Renal cortex interstitium (tissue), 11 donors: ENCODE data around the gene PHF21B. TPM values are rescaled to one million over a fixed set of nuclear protein-coding genes. Genes with fewer than 3 reads are reported as not detected.
"Not testable (repeated sequence)": the region's sequence is repeated elsewhere in the genome, so short reads cannot be mapped to it uniquely, and the experiment has no call there.

ENCODE experiments used
- DNase-seq, 11 donors: peaks; one replicate each; pipeline ENCODE4 v3.0.0-alpha.2; 2013; ENCODE audit warnings: low read depth in 9 of 11, low spot score in 4 of 11; ENCODE audit errors: extremely low read depth in 1 of 11
- polyA plus RNA-seq, 3 donors: library from polyadenylated mRNA; unstranded; fragments of 120-200 nt; gene quantifications; one replicate each; pipeline ENCODE4 v1.2.1, GENCODE V29; 2013; ENCODE audit not compliant: insufficient read length in 3 of 3

Gene PHF21B
- polyA plus RNA-seq, 3 donors = 4.3 to 7.4 (median 4.5) TPM

DNA sequence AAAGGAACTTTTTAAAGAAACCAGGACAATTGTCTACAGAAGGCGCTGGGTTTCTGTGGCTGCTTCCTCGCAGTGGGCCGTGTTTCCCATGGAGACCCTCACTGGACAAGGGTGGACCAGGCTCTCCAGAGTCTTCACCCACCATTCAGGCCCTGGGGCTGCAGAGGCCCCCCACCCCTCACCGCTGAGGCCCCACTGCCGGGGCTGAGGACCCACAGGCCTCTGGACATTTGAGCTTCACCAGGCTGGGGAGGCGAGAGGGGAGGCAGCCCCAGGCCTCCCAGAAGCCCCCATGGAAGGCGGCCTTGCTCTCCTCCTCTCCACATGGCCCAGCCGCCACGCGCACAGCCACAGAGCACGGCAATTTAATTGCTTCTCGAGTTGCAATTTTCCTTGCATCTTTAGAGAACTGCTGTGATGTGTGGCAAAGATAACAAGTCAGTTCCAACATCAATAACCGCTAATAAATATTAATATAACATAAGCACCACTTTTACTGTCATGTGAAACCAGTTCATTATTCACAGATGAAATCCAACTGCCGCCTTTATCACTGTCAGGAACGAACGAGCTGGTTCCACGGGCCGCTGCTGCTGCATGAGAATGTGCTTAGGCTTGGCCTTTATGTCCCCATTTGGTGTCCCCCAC lies 81.0 kb downstream of the PHF21B start:
- DNase-seq = no peak

DNA sequence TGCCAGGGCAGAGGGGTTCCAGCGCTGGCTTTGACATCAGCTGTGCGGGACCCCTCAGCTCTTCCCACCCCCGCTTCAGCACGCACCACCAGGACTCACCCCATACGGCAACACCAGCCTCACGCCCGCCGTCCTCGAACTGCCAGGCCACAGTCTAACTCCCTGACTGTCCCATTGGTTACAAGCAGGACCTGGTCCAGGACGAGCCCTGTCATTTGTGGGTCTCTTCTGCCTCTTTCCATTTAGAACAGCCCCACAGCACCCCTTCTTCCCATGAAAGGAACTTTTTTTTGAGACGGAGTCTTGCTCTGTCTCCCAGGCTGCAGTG lies 81.7 kb downstream of the PHF21B start:
- no peak for DNase-seq

DNA sequence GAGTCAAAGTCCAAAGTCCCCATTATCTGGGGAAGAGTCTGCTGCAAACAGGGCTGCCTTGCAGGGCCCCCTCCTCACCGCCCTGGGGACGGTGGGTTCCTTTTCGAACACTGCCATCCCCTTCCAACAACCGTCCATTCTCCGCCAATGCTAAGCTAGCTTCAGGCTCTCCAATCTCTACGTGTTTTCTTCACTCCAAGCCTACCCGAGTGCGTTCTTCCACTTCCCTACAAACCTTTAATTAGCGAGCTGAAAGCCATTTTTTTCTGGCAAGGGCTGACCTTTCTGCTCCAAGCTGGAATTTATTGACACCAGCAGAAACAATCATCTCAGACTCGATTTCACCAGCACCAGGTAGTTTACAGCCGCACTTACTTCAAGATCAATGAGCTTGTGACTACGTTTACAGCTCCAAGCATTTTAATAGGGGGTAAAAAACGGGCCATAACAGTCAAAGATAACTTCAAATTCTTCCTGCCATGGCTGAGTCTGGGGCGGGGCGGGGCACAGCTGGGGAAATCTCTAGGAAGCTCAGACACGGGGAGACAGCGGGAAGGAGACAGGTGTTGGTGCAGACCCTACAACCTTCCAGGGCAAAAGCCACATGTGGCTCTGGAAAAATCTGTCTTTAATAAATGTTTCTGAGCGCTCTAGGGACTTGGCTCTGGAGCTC lies 82.2 kb downstream of the PHF21B start:
- DNase-seq = no peak

DNA sequence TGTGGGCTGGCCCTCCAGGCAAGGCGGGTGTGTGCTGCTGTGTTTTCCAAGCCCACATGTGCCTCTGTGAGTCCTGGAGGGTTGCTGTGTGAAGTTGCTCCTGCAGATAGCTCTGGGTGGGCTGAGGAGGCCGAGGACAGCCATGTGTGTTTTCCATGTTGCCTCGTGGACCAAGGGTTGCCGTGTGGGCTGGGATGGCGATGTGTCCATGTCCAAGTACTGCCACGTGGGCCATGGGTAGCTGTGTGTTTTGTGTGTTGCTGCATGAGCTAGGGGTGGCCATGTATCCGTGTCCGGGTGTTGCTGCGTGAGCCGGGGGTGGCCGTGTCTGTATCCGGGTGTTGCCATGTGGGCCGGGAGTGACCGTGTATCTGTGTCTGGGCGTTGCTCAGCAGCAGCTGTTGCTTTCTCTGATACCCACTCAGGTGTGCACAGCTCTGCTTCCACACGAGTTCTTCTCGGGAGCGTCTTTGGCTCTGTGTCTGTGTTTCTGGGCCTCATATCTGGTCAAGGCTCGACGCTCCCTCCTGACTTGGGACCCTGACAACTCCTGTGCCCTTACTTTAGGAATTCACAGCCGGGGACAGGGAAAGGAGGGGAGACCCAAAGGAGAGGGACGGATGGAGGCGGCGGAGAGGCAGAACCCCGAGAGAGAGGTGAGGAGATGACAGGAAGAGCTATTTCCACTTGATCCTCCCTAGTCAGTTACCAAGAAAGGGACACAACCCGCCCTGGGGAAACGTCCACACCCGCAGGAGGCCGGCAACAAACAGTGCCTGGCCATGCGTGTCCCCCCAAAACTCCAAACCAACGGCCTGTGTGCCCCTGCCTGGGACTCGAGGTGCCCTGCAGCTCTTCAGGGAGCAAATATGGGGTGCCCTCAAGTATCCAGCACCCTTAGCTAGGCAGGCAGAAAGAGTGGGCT lies 83.1 kb downstream of the PHF21B start:
- DNase-seq = no peak

DNA sequence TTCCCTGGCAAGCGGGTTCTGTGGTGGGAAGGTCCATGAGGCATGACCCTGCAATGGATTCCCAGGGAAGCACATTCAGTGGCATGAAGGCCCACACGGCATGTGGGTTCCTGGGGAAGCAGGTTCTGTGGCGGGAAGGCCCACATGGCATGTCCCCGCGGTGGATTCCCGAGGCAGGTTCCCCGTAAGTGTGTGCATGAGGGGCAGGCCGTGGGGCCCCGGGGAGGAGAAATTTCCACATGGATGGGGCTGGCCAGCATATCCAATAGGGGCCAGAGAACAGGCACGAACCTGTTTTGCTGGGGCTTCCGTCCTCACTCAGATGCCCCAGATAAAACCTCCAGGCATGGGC lies 83.7 kb downstream of the PHF21B start:
- DNase-seq = no peak

DNA sequence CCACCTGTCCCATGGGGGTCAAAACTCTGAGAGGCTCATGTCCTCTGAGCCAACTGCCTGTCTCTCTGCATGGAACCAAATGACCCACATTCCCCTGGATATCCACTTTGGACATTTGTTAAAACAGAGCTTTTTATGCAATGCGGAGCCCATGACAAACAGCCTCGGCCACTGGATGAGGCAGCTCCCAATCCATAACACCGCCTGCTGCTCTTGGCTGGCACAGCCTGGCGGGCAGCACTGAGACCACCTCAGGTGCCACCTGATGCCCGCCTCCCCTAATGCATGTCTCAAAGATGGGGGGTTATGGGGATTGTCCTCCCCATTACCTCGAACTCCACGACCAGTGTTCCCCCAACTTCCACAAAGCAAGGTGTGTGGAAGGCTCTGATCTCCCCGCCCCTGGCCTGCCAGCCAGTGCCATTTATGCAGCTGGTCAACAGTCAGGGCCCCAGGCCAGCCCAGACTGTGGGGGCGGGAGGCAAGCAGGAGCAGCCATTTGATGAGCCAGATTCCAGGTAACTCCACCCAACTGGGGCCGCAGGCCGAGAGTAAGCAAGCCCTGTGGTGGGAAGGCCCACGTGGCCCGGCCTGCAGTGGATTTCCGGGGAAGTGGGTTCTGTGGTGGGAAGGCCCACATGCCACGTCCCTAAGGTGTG lies 84.2 kb downstream of the PHF21B start:
- DNase-seq = no peak

DNA sequence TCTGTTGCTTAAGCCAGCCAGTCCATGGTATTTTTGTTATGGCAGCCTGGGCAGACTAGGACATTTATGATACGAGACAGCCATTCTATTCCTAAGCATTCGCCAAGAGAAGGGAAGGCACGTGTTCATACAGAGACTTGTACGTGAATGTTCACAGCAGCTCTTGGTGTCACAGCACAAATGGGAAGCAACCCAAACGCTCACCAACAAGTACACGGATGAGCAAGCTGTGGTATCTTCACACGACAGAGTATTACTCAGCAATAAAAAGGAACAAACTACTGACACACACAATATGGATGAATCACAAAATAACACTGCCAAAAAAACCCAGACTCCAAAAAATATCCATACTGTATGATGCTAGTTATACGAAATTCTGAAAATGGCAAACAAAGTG lies 85.1 kb downstream of the PHF21B start:
- no peak for DNase-seq

DNA sequence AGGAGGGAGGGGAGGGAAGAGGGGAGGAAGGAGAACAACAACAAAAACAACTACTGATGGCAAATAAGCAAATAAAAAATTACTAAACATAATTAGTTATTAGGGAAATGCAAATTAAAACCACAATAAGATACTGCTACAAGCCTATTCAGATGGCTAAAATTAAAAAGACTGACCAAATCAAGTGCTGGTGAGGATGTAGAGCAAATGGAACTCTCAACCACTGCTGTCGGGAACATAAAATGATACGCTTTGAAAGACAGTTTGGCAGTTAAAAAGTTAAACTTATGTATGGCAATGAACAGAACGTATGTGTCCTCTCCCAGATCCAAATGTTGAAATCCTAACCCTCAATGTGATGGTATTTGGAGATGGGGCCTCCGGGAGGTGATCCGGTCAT lies 85.7 kb downstream of the PHF21B start:
- no peak for DNase-seq

DNA sequence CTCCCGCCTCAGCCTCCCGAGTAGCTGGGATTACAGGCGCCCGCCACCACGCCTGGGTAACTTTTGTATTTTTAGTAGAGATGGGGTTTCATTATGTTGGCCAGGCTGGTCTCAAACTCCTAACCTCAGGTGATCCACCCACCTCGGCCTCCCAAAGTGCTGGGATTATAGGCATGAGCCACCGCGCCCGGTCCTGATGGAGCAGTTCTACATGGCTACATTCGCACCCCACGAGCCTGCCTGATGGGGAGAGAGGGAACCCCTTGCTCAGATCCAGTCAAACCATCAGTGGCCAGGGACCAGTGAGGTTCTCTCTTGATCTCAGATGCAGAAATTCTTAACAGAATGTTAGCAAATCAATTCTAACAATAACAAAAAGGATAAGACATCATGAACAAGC lies 88.0 kb downstream of the PHF21B start:
- DNase-seq = not testable (repeated sequence)

DNA sequence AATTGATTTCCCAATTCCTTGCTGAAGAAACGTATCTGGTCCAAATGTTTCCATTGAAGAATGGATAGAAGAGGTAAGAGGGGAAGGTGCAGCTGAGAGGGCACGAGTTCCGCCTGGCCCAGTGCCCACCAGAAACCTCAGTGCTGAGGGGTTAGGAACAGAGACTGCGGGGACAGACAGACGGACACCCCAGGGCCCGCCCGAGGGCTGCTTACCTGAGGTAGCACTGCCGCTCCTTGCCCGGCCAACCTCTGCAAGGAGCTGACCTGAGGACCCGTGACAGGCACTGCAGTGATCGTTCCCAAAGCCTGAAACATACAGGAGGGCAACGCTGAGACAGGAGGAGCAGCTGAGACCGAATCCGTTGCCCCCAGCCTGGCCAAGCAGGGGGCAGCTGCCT lies 89.6 kb downstream of the PHF21B start:
- DNase-seq = no peak

DNA sequence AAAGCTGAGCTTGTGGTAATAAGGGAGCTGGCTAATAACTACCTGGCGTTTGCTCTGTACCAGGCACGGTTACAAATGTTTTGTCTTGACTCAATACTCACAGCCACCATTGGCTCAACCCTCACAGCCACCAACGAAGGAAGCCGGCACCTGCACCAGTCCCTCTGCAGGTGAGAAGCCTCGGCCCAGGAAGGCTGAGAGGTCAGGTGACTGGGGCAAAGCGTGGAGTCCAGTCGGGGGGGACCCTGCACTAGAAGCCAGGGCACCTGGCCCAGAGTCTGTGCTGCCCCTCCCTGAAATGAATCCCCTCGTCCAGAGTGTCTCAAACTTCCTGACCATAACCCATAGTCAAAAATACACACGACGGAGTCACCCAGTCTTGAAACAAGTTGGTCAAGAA lies 90.1 kb downstream of the PHF21B start:
- no peak for DNase-seq

DNA sequence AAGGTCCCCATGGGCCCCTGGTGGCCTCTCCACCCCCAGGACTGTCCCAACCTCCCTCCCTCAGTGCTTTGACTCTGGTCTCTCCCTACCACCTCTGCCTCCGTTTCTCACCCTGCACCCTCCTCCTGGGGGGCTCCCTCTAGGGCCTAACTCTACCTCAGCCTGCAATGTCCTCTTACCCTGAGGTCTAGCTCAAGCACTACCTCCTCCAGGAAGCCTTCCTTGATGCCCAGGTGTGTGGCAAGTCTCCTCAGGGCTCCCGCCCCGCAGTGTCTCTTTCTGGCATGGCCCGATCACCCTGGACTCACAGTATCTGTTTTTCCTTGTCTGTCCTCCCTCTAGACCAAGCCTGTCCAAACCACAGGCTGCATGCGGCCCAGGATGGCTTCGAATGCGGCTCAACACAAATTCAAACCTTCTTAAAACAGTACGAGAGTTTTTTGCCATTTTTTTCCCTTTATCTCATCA lies 90.8 kb downstream of the PHF21B start:
- no peak for DNase-seq

DNA sequence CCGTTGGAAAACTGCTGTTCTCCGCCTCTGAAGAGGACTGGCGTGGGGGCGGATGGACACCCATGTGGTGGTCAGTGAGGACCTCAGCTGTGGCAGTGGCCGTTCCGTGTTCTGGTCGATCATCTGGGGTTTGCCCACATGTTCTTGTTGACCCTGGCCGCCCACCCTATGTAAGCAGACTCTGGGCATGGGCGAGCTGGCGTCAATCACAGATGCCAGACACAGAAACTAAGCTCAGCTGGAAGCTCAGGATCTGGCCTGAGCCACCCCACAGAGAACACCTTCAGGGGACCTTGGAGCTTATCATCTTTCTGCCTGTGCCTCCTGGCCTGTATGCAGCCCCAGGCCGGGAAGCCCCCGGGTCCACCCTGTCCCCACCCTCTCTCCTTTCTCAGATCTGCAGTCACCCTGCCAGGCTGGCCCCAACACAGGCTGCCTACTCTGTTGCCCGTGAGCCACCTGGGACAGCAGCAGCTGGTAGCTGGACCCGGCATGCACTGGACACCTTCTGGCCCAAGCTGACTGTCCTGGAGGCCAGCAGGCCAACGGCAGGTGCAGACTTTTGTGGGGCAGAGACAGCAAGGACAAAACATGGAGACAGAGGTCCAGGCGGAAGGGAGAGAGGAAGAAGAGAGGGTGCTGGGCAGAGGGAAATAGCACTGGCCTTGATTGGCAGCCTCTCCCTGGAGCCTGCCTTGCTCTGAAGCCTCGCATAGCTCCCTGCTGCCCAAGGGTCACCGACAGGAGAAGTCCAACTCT lies 91.5 kb downstream of the PHF21B start:
- DNase-seq = no peak

DNA sequence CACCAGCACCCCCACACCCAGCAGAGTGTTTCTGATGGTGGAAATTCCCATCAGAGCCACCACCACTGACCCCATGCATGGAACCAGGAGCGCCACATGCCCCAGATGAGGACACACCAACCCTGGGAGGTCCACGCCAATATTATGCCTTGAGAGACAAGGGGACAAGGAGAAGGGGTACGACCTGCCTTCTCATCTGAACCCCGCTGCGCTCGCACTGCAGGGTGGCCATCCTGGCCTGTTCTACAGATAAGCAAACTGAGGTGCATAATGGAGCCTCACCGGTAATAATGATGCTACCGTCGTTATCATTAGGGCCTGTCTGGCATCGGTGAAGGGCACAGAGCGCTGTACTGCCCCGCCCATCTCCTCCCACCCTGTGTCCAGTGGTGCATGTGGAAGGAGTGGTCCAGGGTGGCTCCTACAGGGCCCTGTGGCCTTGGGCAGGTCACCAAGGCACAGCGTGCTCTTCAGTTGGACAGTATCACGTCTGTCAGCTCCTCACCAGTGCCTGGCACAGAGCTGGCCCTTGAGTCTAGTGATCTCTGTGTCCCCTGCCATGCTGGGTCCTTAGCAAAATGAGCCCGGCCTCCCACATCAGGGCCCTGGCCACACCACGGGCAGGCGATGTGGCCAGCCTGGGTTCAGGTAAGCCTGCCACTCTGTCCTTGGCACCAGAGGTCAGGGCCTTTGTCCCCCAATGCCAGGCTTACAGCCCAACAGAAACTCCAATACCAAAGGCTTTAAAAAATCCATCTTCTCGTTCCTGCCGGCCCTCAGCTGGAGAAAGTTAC lies 92.2 kb downstream of the PHF21B start:
- no peak for DNase-seq

DNA sequence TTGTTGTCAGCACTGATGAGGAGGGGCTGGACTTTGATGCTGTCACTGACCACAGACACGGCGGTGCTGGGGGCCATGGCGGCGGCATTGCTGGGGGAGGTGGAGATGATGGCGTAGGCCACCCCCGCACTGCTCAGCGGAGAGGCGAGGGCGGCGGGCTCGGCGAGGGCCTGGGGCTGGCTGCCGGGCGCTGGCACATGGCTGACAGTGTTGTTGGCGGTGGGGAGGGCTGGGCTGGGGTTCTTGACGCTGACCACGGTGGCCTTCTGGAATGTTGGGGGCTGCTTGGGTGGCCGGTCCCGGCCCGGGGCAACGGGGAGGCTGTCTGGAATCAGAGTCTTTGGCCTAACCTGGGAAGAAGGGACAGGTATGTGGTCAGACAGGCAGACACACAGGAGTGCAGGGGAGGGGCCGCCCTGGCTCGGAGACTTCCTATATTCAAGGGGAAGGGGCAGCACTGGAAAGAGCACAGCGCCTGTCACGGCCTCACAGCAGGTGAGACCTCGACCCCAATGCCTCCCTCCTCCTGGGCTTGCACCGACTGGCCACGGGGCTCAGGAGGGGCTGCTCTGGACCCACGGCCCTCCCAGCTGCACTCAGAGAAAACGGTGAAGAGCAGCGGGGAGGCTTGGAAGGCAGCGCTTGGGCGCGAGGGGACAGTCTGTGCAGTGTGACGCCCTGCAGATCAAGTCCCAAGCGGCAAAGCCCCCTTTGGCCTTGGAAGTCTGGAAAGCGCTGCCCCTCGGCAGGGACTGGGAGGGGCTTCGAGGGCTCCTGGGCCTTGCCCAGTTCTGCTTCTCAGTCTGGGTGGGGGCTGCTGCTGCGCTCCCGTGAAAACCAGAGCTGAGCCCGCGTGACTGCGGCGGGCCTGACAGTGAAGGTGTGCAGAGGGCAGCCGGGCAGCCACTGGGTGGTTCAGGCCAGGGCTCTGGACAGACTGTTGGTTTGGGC lies 93.2 kb downstream of the PHF21B start:
- no peak for DNase-seq

DNA sequence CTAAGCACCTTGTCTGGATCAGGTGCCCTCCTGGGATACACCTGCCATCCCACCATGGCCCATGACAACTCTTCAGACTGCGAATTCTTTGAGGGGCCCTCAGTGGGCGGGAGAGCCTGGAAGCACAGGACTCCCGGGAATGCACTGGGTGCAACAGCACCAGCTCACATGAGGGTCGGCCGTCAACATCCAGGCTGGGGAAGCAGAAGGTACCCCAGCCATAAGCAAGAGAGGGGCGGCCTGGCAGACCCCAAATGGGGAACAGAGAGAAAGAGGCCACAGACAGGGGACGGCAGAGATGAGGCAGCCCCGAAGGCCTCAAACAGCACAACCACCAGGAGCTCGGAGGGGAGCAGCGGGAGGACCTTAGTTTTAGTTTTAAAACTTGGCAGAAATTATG lies 94.4 kb downstream of the PHF21B start:
- no peak for DNase-seq

DNA sequence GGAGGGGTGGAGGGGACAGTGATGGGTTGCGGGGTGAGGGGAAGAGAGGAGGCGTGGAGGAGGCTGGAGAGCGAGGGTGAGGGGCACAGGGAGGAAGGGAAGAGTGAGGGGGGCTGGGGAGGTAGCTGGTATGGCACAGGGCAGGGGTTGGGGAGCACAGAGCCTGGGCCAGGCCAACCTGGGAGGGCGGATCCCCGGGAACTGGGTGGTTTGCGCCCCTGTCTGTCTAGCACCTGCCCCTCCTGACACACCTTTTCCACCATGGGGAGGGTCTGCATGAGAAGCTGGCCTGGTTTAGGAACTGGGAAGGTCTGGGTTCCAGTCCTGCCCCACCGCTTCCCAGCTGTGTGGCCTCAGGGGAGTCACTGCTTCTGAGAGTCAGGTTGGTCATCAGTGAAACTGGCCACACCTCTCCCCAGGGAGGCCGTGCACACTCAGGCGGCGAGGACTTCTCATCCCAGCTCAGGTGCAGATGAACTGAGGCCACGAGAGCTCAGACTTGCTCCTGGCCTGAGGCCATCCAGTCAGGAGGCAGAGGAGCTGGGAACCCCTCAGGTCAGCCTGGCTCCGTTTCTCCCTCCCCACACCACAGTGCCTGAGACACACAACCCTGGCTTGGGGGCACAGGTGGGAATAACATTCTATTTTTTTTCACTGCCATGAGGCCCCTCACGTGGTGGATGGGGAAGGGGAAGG lies 95.6 kb downstream of the PHF21B start:
- DNase-seq = no peak
